HFFc6 (cell line): ENCODE measurements around the gene CD96. TPM values are rescaled to one million over a fixed set of nuclear protein-coding genes. Genes with fewer than 3 reads are reported as not detected.

ENCODE experiments used
- DNase-seq: peaks from one replicate; pipeline ENCODE4 v3.0.0-alpha.2; 2018
- H3K27ac Mint-ChIP-seq: 2 replicates; pipeline ENCODE4 v1.8.0; 2020; ENCODE audit warnings: mild to moderate bottlenecking, mixed read lengths
- H3K27me3 Mint-ChIP-seq: 2 replicates; pipeline ENCODE4 v1.8.0; 2021; ENCODE audit warnings: mild to moderate bottlenecking, moderate library complexity, mixed read lengths; ENCODE audit not compliant: insufficient read depth
- H3K36me3 Mint-ChIP-seq: 2 replicates; pipeline ENCODE4 v1.8.0; 2021; ENCODE audit warnings: low read depth, mixed read lengths
- H3K4me1 Mint-ChIP-seq: 2 replicates; pipeline ENCODE4 v1.8.0; 2020; ENCODE audit warnings: low read depth, mixed read lengths
- H3K4me3 Mint-ChIP-seq: 2 replicates; pipeline ENCODE4 v1.8.0; 2020; ENCODE audit warnings: mild to moderate bottlenecking, moderate library complexity, mixed read lengths
- H3K9me3 Mint-ChIP-seq: 2 replicates; pipeline ENCODE4 v1.8.0; 2020; ENCODE audit warnings: mild to moderate bottlenecking, mixed read lengths
- total RNA-seq, 6 experiments: library from RNA; stranded (reverse); fragmentation: NEBNext Ultra II Directional; extraction: Animal tissue kit (Norgen Biotek cat#: 25700); gene quantifications; 2 replicates in 1 of 6; 3 replicates in 5 of 6; pipeline ENCODE4 v1.2.3, GENCODE V29; 2021
- TF ChIP-seq, protein P1 (sequence below): fragments of 200-600 bp; sonication (generic); IDR thresholded peaks from 2 replicates; pipeline ENCODE4 v1.5.0; 2021; ENCODE audit warnings: antibody characterized with exemption, mild to moderate bottlenecking

The CD96 gene
- total RNA-seq, 6 experiments from 2014 or later, result not detected

DNA sequence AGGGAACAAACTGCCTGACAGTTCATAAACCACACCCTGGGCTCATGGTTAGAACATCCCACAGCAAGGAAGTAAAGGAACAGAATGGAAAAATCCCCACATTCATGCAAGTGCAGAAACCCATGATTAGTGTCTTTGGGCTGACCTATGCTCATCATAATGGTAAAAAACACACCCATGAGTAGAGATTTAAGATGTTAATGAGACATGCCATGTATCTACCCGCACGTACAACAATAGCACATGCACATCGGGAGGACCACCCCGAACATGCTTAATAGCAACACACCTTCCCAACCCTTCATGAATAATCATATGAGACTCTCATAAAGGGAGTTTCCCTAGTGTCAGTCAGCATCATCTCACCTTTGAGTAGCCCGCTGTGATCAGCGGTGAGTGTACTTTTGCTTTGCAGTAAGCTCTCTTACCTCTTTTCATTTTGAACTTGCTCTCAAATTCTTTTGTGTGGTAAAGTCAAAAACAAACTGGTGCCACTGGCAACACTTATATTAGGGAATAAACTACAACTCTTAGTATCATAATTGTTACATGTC is 30.0 kb downstream of the CD96 start:
- no peak for DNase-seq
- TF ChIP-seq, protein P1, sequence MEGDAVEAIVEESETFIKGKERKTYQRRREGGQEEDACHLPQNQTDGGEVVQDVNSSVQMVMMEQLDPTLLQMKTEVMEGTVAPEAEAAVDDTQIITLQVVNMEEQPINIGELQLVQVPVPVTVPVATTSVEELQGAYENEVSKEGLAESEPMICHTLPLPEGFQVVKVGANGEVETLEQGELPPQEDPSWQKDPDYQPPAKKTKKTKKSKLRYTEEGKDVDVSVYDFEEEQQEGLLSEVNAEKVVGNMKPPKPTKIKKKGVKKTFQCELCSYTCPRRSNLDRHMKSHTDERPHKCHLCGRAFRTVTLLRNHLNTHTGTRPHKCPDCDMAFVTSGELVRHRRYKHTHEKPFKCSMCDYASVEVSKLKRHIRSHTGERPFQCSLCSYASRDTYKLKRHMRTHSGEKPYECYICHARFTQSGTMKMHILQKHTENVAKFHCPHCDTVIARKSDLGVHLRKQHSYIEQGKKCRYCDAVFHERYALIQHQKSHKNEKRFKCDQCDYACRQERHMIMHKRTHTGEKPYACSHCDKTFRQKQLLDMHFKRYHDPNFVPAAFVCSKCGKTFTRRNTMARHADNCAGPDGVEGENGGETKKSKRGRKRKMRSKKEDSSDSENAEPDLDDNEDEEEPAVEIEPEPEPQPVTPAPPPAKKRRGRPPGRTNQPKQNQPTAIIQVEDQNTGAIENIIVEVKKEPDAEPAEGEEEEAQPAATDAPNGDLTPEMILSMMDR, result no peak
- no peaks in the 10 kb centered on the region for H3K9me3 Mint-ChIP-seq
- H3K4me1 Mint-ChIP-seq, result peaks cover 12% of the 10 kb centered on the region; the same call in 1 of the 2 replicates
- no peak overlapping the region for H3K27ac Mint-ChIP-seq
- H3K36me3 Mint-ChIP-seq, result no peaks in the 10 kb centered on the region
- 0 out of 2 replicates have a peak, but pooled peaks cover 1% of the 10 kb centered on the region for H3K27me3 Mint-ChIP-seq
- H3K4me3 Mint-ChIP-seq, result no peak overlapping the region

DNA sequence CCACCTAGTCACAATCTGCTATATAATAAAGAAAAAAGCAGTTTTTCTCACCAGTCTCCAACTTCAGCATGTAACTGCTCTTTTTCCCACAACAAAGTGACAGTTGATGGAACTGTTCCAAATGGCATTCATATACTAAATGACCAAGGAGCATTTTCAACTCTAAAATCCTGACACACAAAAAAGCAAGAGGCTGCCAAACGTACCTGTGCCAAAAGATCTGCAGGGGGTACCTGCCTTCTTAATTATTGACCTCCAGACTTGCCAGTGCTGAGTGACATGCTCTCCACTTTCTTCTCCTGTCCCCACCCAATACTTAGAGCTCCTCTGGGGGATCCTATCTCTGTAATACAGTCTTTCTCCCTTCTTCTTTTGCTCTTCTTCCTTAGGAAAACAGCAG is 35.1 kb downstream of the CD96 start:
- TF ChIP-seq, protein P1, result no peak
- Mint-ChIP-seq H3K4me3 (no peak overlapping the region), H3K9me3 (no peaks in the 10 kb centered on the region), H3K27me3 (peaks cover 1% of the 10 kb centered on the region; the same call in 1 of the 2 replicates), H3K36me3 (no peaks in the 10 kb centered on the region), H3K4me1 (peaks cover 52% of the 10 kb centered on the region), H3K27ac (no peak overlapping the region)
- DNase-seq, result no peak

DNA sequence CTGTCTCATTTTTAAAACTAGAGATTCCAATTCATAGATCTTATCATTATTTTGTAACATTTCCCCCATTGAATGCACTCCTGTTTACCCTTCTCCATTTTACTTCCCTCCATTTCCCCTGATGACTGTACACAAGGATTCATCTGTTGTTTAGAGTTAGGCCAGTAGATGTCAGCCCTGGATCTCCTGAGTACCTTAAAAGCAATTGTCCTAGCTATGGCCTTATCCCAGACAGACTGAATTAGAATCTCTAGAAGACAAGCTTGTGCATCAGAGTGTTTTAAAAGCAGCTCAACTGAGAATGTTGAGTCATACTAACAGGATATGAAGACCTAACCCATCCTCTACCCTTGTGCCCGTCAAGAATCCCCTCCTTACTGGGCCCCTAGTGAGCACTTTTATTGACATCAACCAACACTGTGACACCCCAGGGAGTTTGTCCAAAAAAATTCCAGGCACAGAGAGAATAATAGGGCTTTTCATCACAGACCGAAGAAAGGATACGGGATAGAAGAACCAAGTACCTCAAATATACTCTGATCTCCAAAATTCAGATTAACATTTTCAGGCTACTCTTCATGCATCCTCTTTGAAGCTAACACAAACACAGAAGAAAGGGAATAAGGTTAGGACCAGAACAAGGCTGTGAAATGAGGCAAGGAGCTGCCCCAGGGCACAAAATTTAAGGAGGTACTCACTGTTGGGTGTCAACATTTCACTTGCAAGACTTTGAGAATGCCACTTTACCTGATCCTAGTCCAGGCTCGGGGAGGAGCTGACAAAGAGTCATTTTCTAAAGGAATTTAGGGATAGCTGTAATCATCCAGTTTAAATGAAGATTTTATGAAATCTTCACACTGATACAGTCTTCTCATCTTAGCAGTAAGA is 36.0 kb downstream of the CD96 start:
- Mint-ChIP-seq H3K27ac (peak overlapping the region; percentile 3; the same call in 1 of the 2 replicates), H3K27me3 (no peaks in the 10 kb centered on the region; the same call in none of the 2 replicates), H3K36me3 (no peaks in the 10 kb centered on the region), H3K4me1 (peaks cover 55% of the 10 kb centered on the region), H3K9me3 (no peaks in the 10 kb centered on the region), H3K4me3 (no peak overlapping the region)
- TF ChIP-seq, protein P1, result peak; percentile 81
- DNase-seq, result peak; percentile 88

GRCh38 chr3:111578867-111579266 is 36.9 kb downstream of the CD96 start:
- no peak for DNase-seq
- TF ChIP-seq, protein P1, result no peak
- Mint-ChIP-seq H3K9me3 (no peaks in the 10 kb centered on the region; the same call in 1 of the 2 replicates), H3K27me3 (no peaks in the 10 kb centered on the region; the same call in none of the 2 replicates), H3K36me3 (peaks cover under 1% of the 10 kb centered on the region; the same call in 1 of the 2 replicates), H3K27ac (no peak overlapping the region), H3K4me3 (no peak overlapping the region), H3K4me1 (peaks cover 61% of the 10 kb centered on the region)

- Mint-ChIP-seq H3K27ac (no peak overlapping the region), H3K9me3 (no peaks in the 10 kb centered on the region; the same call in 1 of the 2 replicates), H3K27me3 (no peaks in the 10 kb centered on the region; the same call in none of the 2 replicates), H3K4me1 (peaks cover 67% of the 10 kb centered on the region), H3K4me3 (no peak overlapping the region), H3K36me3 (peaks cover 5% of the 10 kb centered on the region; the same call in 1 of the 2 replicates)
- TF ChIP-seq, protein P1, result no peak
- DNase-seq, result no peak
Measured at GRCh38 chr3:111579495-111579894, 37.5 kb downstream of the CD96 start.
